ENCODE results near the gene UBL5.

UBL5 gene

DNA sequence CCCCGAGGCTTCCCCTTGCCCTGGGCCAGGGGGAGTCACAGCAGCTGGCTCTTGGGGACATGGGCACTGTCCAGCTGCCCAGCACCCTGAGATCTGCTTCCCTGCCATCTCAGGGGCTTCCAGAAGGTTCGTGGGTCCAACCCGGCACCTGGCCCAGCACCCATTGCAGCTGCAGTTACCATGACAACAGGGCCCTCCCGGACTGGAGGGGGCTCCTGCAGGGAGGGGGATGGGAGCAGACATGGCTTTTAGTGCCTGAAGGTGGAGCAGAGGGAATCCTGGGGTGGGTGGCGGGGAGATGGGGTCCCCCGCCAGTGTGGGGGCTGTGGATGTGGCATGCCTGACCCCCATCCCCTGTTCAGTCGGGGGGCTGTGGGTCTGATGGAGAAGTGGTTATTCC is 22.1 kb downstream of the UBL5 start:
- DNase-seq (ENCODE audit: extremely low read depth, low read depth), result no peak
- TF ChIP-seq, protein P1, sequence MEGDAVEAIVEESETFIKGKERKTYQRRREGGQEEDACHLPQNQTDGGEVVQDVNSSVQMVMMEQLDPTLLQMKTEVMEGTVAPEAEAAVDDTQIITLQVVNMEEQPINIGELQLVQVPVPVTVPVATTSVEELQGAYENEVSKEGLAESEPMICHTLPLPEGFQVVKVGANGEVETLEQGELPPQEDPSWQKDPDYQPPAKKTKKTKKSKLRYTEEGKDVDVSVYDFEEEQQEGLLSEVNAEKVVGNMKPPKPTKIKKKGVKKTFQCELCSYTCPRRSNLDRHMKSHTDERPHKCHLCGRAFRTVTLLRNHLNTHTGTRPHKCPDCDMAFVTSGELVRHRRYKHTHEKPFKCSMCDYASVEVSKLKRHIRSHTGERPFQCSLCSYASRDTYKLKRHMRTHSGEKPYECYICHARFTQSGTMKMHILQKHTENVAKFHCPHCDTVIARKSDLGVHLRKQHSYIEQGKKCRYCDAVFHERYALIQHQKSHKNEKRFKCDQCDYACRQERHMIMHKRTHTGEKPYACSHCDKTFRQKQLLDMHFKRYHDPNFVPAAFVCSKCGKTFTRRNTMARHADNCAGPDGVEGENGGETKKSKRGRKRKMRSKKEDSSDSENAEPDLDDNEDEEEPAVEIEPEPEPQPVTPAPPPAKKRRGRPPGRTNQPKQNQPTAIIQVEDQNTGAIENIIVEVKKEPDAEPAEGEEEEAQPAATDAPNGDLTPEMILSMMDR (IDR thresholded peaks at IDR 0.05; ENCODE audit: low read depth, low read length), result no peak

DNA sequence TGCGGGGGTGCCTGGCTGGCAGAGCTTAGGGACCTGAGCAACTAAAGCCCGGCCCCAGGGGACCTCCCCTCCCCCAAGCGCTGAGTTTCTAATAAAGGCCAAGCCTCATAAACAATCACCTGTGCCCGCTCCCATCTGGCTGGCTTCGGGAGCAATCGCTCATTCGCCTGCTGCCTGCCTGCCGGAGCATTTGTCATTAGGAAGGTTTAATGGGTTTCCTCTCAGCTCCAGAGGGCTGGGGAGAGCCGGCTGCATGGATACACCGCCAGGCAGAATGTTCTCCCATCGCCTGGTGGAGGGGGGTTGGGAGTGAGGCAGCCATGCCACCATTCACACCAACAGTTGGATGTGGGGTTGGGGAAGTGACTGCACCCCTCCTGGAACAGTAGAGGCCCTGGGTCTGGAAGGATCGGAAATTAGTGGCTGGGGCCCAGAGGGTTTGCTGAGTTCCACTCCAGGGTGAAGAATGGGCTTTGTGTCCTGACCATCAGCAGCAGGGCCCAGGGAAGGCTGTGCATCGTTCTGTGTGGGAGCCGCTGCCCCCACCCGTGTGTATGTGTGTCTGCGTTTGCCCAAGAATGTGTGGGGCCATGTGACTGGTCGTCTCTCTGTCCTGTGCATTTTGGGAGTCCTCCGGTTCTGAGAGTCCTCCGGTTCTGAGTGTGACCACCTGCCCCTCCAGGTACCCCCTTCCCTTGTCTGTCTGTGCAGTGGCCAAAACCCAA is 22.7 kb downstream of the UBL5 start:
- TF ChIP-seq, protein P1 (IDR thresholded peaks at IDR 0.05; ENCODE audit: low read depth, low read length), result no peak
- no peak for DNase-seq (ENCODE audit: extremely low read depth, low read depth)

DNA sequence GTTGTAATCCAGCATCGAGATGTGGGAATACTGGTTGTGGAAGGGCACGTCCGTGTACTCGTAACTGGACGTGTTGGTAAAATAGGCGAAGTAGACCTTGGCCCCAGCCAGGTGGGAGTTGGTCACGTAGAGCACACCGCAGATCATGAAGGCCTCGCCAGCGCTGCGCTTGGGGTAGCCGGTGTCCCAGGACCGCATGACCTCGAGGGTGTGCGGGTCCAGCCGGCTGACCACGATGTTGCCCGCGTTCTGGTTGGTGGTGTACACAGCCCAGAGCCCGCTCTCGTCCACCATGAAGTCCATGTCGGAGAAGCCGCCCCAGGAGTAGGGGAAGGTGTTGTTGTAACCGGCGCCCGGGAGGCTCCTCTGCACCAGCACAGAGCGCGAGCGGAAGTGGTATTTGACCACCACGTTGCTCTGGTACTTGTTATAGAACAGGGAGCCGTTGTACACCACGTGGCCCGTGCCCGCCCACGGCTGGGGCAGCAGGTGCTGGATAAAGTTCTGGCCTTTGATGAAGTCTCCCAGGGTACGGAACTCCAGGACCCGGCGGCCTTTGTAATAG is 26.6 kb downstream of the UBL5 start:
- DNase-seq (ENCODE audit: extremely low read depth, low read depth), result no peak
- TF ChIP-seq, protein P1 (IDR thresholded peaks at IDR 0.05; ENCODE audit: low read depth, low read length), result no peak

DNA sequence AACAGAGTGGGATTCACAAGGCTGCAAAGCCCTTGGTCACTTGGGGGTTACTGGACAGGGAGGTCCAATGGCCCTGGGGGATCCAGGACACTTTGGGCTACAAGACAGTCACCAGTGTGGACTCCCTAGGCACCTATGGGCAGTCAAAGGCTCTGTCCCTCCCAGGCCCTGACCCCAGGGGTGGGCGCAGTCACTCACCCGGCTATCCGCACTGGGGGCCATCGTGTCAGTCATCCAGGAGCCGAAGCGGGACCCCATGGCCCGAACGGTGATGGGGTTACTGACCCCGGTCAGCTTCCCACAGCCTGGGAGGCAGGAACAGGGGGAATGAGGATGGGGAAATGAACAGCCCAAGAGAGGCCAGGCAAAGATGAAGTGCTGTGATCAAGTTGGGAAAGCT is 28.9 kb downstream of the UBL5 start:
- TF ChIP-seq, protein P1 (IDR thresholded peaks at IDR 0.05; ENCODE audit: low read depth, low read length), result no peak
- no peak for DNase-seq (ENCODE audit: extremely low read depth, low read depth)

DNA sequence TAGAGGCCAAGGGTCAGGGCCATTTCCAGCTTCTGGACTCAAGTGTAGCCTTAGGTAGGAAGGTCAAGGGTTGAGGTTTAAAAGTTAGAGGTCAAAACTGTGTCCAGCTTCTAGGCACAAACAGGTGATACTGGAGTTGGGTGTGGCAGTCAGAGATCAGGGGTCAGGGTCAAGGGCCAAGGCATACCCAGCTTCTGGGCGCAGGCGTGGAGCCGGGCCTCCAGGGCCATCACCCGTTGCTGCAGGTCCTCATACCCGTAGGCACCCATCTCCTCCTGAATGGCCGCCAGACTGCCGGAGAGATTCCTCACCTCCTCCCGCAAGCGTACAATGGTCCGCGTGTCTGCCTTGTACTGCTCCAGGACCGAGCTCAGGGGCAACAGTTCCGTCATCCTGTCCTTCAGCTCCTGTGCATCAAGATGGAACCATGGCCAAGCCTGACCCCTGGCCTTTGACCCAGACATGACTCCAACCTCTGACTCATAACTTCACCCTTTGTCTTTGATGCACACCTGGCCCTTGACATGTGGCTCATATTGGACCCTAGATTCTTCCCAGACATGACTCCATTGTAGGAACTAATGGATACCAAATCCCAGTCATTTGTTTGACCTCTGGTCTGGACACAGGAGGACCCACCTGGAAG is 29.5 kb downstream of the UBL5 start:
- TF ChIP-seq, protein P1 (IDR thresholded peaks at IDR 0.05; ENCODE audit: low read depth, low read length), result no peak
- DNase-seq (ENCODE audit: extremely low read depth, low read depth), result no peak

DNA sequence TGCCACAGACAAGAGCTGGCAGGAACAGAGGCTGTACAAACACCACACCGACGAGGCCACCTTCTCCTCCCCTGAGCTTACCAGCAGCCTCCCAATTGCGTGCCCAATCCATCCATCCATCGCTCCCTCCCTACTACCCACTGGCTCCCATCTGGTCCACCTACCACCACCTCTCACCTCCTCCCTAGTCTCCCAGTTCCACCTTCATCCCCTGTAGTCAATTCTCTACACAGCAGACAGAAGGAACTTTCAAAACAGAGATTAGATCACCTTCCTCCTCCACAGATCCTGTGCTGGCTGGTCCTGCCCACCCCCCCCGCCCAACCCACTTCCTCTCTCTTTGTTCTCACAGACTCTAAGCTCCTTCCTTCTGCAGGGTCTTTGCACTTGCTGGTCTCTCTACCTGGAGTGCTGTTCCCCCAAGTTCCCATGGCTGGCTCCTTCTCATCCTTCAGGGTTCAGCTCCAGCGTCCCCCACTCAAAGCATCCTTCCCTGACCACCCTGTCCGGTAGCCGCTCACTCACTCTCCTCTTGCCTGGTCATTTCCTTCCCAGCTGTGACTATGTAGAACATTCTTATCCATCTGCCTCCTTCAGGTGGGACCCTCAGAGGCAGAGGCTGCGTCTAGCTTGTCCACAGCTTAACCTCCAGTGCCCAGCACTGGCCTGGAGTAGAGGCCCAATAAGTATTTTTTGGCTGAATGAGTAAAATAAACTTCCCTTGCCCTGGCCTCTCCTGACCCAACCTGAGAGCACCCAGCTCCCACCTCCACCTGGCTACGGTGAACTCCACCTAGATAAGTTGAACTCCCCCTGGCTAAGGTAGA is 30.4 kb downstream of the UBL5 start:
- TF ChIP-seq, protein P1 (IDR thresholded peaks at IDR 0.05; ENCODE audit: low read depth, low read length), result no peak
- DNase-seq (ENCODE audit: extremely low read depth, low read depth), result no peak
